CD1c-positive myeloid dendritic cell (primary cell): ENCODE results near the gene MUSTN1.

Experiments used
- DNase-seq: peaks from one replicate; pipeline ENCODE4 v3.0.0-alpha.2; 2016; ENCODE audit errors: extremely low spot score

Gene MUSTN1

GRCh38 chr3:52852419-52852818, 17.6 kb upstream of the MUSTN1 start:
- no peak for DNase-seq

GRCh38 chr3:52851348-52851747, 16.5 kb upstream of the MUSTN1 start:
- peak; percentile 25 for DNase-seq

GRCh38 chr3:52849656-52850055, 14.8 kb upstream of the MUSTN1 start:
- no peak for DNase-seq

GRCh38 chr3:52848617-52849016, 13.8 kb upstream of the MUSTN1 start:
- no peak for DNase-seq

GRCh38 chr3:52847726-52848125, 12.9 kb upstream of the MUSTN1 start:
- no peak for DNase-seq

GRCh38 chr3:52847241-52847640, 12.4 kb upstream of the MUSTN1 start:
- DNase-seq, result no peak

- peak; percentile 16 for DNase-seq
These were observed 11.7 kb upstream of the MUSTN1 start for GRCh38 chr3:52846432-52846965.

- DNase-seq, result no peak
These were observed 11.0 kb upstream of the MUSTN1 start for GRCh38 chr3:52845691-52846431.

GRCh38 chr3:52845157-52845556, 10.3 kb upstream of the MUSTN1 start:
- DNase-seq, result peak; percentile 18

- peak; percentile 65 for DNase-seq
These were observed 9.6 kb upstream of the MUSTN1 start for GRCh38 chr3:52844290-52844975.

- no peak for DNase-seq
These were observed 9.1 kb upstream of the MUSTN1 start for GRCh38 chr3:52843881-52844280.

GRCh38 chr3:52843108-52843865, 8.5 kb upstream of the MUSTN1 start:
- peak; percentile 70 for DNase-seq

GRCh38 chr3:52842424-52842823, 7.6 kb upstream of the MUSTN1 start:
- peak; percentile 56 for DNase-seq

- no peak for DNase-seq
These were observed 7.1 kb upstream of the MUSTN1 start for GRCh38 chr3:52841981-52842340.

GRCh38 chr3:52841211-52841980, 6.6 kb upstream of the MUSTN1 start:
- DNase-seq, result no peak

- peak; percentile 8 for DNase-seq
These were observed 5.2 kb upstream of the MUSTN1 start for GRCh38 chr3:52839892-52840545.

- no peak for DNase-seq
These were observed 4.4 kb upstream of the MUSTN1 start for GRCh38 chr3:52839268-52839575.

- no peak for DNase-seq
These were observed 3.9 kb upstream of the MUSTN1 start for GRCh38 chr3:52838561-52839267.

GRCh38 chr3:52836986-52837385, 2.2 kb upstream of the MUSTN1 start:
- DNase-seq, result no peak

GRCh38 chr3:52836471-52836845, 1.6 kb upstream of the MUSTN1 start:
- no peak for DNase-seq
